ENCODE data around the gene MAGI2. TPM values are rescaled to one million over a fixed set of nuclear protein-coding genes. Genes with fewer than 3 reads are reported as not detected.

The MAGI2 gene
- total RNA-seq, 2 experiments from 2014 or later, result 0.03 to 0.17 TPM

GRCh38 chr7:79334841-79335240 lies 118.6 kb downstream of the MAGI2 start:
- H3K9me3 ChIP-seq (ENCODE audit: low read length), result no peaks in the 10 kb centered on the region
- no peak overlapping the region for H3K4me3 ChIP-seq (ENCODE audit: low read depth, low read length, poor library complexity, severe bottlenecking)
- ChIA-PET POLR2A (no interaction called here), CTCF (ENCODE audit: unreplicated experiment) (no interaction called here)
- no peak for TF ChIP-seq EZH2phosphoT487 (IDR thresholded peaks at IDR 0.05; ENCODE audit: borderline replicate concordance, low read depth, low read length)
- TF ChIP-seq CTCF (conservative IDR thresholded peaks at IDR 0.05; ENCODE audit: low read length), result no peak
- H3K4me2 ChIP-seq (ENCODE audit: low read length), result no peak overlapping the region
- intact Hi-C loops (cut with micrococcal nuclease; ENCODE audit: unreplicated experiment), result no loop called here
- H3K27ac ChIP-seq (ENCODE audit: low read depth, low read length, poor library complexity, severe bottlenecking), result no peak overlapping the region
- H3K36me3 ChIP-seq (ENCODE audit: insufficient read depth, low read length), result no peaks in the 10 kb centered on the region
- H3K4me1 ChIP-seq (ENCODE audit: insufficient read depth, low read length, poor library complexity, severe bottlenecking), result no peaks in the 10 kb centered on the region
- H3K9me2 ChIP-seq (ENCODE audit: insufficient read depth, low read length), result no peaks in the 10 kb centered on the region
- no peak for DNase-seq (ENCODE audit: low spot score)
- BruUV-seq (replicated peaks), result no TSS peak
- H4K20me1 ChIP-seq (ENCODE audit: insufficient read depth, low read length), result no peaks in the 10 kb centered on the region; the same call in 1 of the 2 replicates
- no peaks in the 10 kb centered on the region for H3K79me2 ChIP-seq (ENCODE audit: insufficient read depth, low read depth, low read length)
- no peak overlapping the region for H2AFZ ChIP-seq (ENCODE audit: low read length)

- ChIA-PET POLR2A (no interaction called here), CTCF (ENCODE audit: unreplicated experiment) (no interaction called here)
- no peak overlapping the region for H3K4me2 ChIP-seq (ENCODE audit: low read length)
- H2AFZ ChIP-seq (ENCODE audit: low read length), result no peak overlapping the region
- H4K20me1 ChIP-seq (ENCODE audit: insufficient read depth, low read length), result no peaks in the 10 kb centered on the region; the same call in 1 of the 2 replicates
- H3K9me2 ChIP-seq (ENCODE audit: insufficient read depth, low read length), result no peaks in the 10 kb centered on the region
- H3K36me3 ChIP-seq (ENCODE audit: insufficient read depth, low read length), result no peaks in the 10 kb centered on the region
- no peak overlapping the region for H3K27ac ChIP-seq (ENCODE audit: low read depth, low read length, poor library complexity, severe bottlenecking)
- H3K9me3 ChIP-seq (ENCODE audit: low read length), result no peaks in the 10 kb centered on the region
- no peak overlapping the region for H3K4me3 ChIP-seq (ENCODE audit: low read depth, low read length, poor library complexity, severe bottlenecking)
- TF ChIP-seq CTCF (conservative IDR thresholded peaks at IDR 0.05; ENCODE audit: low read length) (no peak), EZH2phosphoT487 (IDR thresholded peaks at IDR 0.05; ENCODE audit: borderline replicate concordance, low read depth, low read length) (no peak)
- no peak for DNase-seq (ENCODE audit: low spot score)
- intact Hi-C loops (cut with micrococcal nuclease; ENCODE audit: unreplicated experiment), result no loop called here
- no peaks in the 10 kb centered on the region for H3K79me2 ChIP-seq (ENCODE audit: insufficient read depth, low read depth, low read length)
- no peaks in the 10 kb centered on the region for H3K4me1 ChIP-seq (ENCODE audit: insufficient read depth, low read length, poor library complexity, severe bottlenecking)
- no TSS peak for BruUV-seq (replicated peaks)
These were observed 119.1 kb downstream of the MAGI2 start for GRCh38 chr7:79334334-79334733.

- CTCF ChIA-PET (ENCODE audit: unreplicated experiment), result no interaction called here
- intact Hi-C loops (cut with micrococcal nuclease; ENCODE audit: unreplicated experiment), result no loop called here
These were observed 121.4 kb downstream of the MAGI2 start for GRCh38 chr7:79332091-79332490.

More at GRCh38 chr7:79332091-79332490, 121.4 kb downstream of the MAGI2 start:
- no peaks in the 10 kb centered on the region for H3K9me2 ChIP-seq (ENCODE audit: insufficient read depth, low read length)
- BruUV-seq (replicated peaks), result no TSS peak
- H4K20me1 ChIP-seq (ENCODE audit: insufficient read depth, low read length), result no peaks in the 10 kb centered on the region; the same call in 1 of the 2 replicates
- H3K4me3 ChIP-seq (ENCODE audit: low read depth, low read length, poor library complexity, severe bottlenecking), result no peak overlapping the region
- H3K9me3 ChIP-seq (ENCODE audit: low read length), result no peaks in the 10 kb centered on the region
- H2AFZ ChIP-seq (ENCODE audit: low read length), result no peak overlapping the region
- TF ChIP-seq CTCF (conservative IDR thresholded peaks at IDR 0.05; ENCODE audit: low read length), result no peak
- no peak for TF ChIP-seq EZH2phosphoT487 (IDR thresholded peaks at IDR 0.05; ENCODE audit: borderline replicate concordance, low read depth, low read length)
- no peaks in the 10 kb centered on the region for H3K79me2 ChIP-seq (ENCODE audit: insufficient read depth, low read depth, low read length)
- POLR2A ChIA-PET, result interaction anchor here (0.7 kb wide), 1 partner anchor 266 kb away, joined by 3 read pairs; no protein-coding TSS in a partner anchor
- H3K36me3 ChIP-seq (ENCODE audit: insufficient read depth, low read length), result no peaks in the 10 kb centered on the region
- no peak overlapping the region for H3K27ac ChIP-seq (ENCODE audit: low read depth, low read length, poor library complexity, severe bottlenecking)
- H3K4me2 ChIP-seq (ENCODE audit: low read length), result no peak overlapping the region
- no peak for DNase-seq (ENCODE audit: low spot score)
- no peaks in the 10 kb centered on the region for H3K4me1 ChIP-seq (ENCODE audit: insufficient read depth, low read length, poor library complexity, severe bottlenecking)
